ENCODE data around the gene NPR1. TPM values are rescaled to one million over a fixed set of nuclear protein-coding genes. Genes with fewer than 3 reads are reported as not detected.

NPR1 gene
- total and polyA plus RNA-seq, 2 experiments from 2014 or later: 3.7 to 9.0 TPM

DNA sequence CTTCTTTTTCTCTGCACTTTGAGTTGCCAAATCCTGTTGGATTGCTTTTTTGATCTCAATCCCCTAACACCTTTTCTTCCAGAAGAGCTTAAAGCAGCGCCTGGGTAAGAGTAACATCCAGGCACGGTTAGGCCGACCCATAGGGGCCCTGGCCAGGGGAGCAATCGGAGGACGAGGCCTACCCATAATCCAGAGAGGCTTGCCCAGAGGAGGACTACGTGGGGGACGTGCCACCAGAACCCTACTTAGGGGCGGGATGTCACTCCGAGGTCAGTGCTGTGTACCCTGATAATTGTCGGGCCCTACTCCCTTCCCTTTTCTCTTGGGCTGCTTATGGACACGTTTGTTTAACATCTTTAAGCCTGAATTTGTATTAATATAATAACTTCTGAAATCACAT lies 36.3 kb upstream of the NPR1 start (continued):
- TF ChIP-seq JUNB (IDR thresholded peaks at IDR 0.05; ENCODE audit: unreplicated experiment): no peak

DNA sequence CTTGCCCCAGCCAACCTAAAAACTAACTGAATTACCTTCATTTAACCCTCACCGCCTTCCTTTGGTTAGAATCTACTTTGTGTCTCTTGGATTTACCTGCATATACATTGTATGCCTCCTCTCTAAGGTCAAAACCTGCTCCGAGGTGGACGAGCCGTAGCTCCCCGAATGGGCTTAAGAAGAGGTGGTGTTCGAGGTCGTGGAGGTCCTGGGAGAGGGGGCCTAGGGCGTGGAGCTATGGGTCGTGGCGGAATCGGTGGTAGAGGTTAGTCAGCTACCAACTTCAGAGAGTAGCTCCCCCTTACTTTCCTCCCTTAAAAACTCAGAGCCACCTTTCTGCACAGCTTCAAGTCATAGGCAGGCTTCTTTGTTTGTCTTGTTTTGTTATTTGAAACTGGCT lies 35.4 kb upstream of the NPR1 start:
- no peak overlapping the region for H3K4me3 ChIP-seq
- H3F3A ChIP-seq (replicated peaks; ENCODE audit: low read depth): peaks cover 55% of the 10 kb centered on the region
- no peak overlapping the region for H3K4me2 ChIP-seq
- ATAC-seq (no peak), DNase-seq (ENCODE audit: low spot score) (no peak)
- no peak overlapping the region for H3K27ac Mint-ChIP-seq
- no peak overlapping the region for H2AFZ ChIP-seq
- no peaks in the 10 kb centered on the region for H3K27me3 ChIP-seq (ENCODE audit: insufficient read depth)
- no peaks in the 10 kb centered on the region for H3K4me1 ChIP-seq (ENCODE audit: insufficient read depth)
- H3K4me3 Mint-ChIP-seq: no peak overlapping the region
- H3K27ac ChIP-seq (ENCODE audit: low read depth): no peak overlapping the region
- TF ChIP-seq, protein P1, sequence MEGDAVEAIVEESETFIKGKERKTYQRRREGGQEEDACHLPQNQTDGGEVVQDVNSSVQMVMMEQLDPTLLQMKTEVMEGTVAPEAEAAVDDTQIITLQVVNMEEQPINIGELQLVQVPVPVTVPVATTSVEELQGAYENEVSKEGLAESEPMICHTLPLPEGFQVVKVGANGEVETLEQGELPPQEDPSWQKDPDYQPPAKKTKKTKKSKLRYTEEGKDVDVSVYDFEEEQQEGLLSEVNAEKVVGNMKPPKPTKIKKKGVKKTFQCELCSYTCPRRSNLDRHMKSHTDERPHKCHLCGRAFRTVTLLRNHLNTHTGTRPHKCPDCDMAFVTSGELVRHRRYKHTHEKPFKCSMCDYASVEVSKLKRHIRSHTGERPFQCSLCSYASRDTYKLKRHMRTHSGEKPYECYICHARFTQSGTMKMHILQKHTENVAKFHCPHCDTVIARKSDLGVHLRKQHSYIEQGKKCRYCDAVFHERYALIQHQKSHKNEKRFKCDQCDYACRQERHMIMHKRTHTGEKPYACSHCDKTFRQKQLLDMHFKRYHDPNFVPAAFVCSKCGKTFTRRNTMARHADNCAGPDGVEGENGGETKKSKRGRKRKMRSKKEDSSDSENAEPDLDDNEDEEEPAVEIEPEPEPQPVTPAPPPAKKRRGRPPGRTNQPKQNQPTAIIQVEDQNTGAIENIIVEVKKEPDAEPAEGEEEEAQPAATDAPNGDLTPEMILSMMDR (conservative IDR thresholded peaks at IDR 0.05; ENCODE audit: low read depth in 2 of 2): no peak
- TF ChIP-seq, protein P2, sequence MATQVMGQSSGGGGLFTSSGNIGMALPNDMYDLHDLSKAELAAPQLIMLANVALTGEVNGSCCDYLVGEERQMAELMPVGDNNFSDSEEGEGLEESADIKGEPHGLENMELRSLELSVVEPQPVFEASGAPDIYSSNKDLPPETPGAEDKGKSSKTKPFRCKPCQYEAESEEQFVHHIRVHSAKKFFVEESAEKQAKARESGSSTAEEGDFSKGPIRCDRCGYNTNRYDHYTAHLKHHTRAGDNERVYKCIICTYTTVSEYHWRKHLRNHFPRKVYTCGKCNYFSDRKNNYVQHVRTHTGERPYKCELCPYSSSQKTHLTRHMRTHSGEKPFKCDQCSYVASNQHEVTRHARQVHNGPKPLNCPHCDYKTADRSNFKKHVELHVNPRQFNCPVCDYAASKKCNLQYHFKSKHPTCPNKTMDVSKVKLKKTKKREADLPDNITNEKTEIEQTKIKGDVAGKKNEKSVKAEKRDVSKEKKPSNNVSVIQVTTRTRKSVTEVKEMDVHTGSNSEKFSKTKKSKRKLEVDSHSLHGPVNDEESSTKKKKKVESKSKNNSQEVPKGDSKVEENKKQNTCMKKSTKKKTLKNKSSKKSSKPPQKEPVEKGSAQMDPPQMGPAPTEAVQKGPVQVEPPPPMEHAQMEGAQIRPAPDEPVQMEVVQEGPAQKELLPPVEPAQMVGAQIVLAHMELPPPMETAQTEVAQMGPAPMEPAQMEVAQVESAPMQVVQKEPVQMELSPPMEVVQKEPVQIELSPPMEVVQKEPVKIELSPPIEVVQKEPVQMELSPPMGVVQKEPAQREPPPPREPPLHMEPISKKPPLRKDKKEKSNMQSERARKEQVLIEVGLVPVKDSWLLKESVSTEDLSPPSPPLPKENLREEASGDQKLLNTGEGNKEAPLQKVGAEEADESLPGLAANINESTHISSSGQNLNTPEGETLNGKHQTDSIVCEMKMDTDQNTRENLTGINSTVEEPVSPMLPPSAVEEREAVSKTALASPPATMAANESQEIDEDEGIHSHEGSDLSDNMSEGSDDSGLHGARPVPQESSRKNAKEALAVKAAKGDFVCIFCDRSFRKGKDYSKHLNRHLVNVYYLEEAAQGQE (IDR thresholded peaks at IDR 0.05; ENCODE audit: unreplicated experiment): no peak
- TF ChIP-seq, protein P3, sequence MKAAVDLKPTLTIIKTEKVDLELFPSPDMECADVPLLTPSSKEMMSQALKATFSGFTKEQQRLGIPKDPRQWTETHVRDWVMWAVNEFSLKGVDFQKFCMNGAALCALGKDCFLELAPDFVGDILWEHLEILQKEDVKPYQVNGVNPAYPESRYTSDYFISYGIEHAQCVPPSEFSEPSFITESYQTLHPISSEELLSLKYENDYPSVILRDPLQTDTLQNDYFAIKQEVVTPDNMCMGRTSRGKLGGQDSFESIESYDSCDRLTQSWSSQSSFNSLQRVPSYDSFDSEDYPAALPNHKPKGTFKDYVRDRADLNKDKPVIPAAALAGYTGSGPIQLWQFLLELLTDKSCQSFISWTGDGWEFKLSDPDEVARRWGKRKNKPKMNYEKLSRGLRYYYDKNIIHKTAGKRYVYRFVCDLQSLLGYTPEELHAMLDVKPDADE (IDR thresholded peaks at IDR 0.05): no peak
- TF ChIP-seq ZNF331 (CRISPR knock-in tag; IDR thresholded peaks at IDR 0.05; ENCODE audit: low read depth) (no peak), EZH2phosphoT487 (IDR thresholded peaks at IDR 0.05; ENCODE audit: unreplicated experiment) (no peak)
- H3K79me2 ChIP-seq (replicated peaks; ENCODE audit: insufficient read depth): peaks cover 33% of the 10 kb centered on the region
- H4K20me1 ChIP-seq (replicated peaks; ENCODE audit: insufficient read depth): peaks cover 52% of the 10 kb centered on the region
- H3K9me2 ChIP-seq (ENCODE audit: insufficient read depth): no peaks in the 10 kb centered on the region
- H3K36me3 Mint-ChIP-seq (ENCODE audit: low read depth): peaks cover 84% of the 10 kb centered on the region
- peaks cover 6% of the 10 kb centered on the region for H3K4me1 Mint-ChIP-seq
- H3K27me3 Mint-ChIP-seq (ENCODE audit: insufficient read depth, low read depth, poor library complexity): peaks cover 7% of the 10 kb centered on the region
- H3K36me3 ChIP-seq (ENCODE audit: insufficient read depth): peaks cover 75% of the 10 kb centered on the region
- no peaks in the 10 kb centered on the region for H3K9me3 Mint-ChIP-seq

DNA sequence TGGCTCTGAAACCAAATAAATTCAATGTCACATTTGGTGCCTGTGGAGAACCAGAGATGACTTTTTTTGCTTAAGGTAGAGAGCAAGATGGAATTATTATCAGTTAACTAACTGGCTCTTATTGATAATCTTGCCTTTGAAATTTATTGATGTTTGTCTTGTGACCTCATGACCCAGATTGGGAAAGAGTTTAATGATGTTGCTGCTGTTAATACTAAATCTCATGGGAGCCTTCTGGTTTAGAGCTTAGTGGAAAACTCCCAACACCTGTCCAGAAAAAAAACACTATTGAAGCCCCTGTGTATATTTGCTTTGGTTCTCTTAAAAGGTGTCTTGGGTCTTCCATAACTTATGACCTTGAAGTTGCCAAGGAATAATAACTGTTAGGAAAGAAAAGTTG lies 34.7 kb upstream of the NPR1 start:
- H3K4me2 ChIP-seq: no peak overlapping the region
- Mint-ChIP-seq H3K27ac (no peak overlapping the region), H3K9me3 (no peaks in the 10 kb centered on the region), H3K36me3 (ENCODE audit: low read depth) (peaks cover 77% of the 10 kb centered on the region), H3K27me3 (ENCODE audit: insufficient read depth, low read depth, poor library complexity) (peaks cover 10% of the 10 kb centered on the region), H3K4me3 (no peak overlapping the region), H3K4me1 (peaks cover 6% of the 10 kb centered on the region)
- peaks cover 55% of the 10 kb centered on the region for H4K20me1 ChIP-seq (replicated peaks; ENCODE audit: insufficient read depth)
- H3K79me2 ChIP-seq (replicated peaks; ENCODE audit: insufficient read depth): peaks cover 26% of the 10 kb centered on the region
- H3K4me3 ChIP-seq: no peak overlapping the region
- H3K27me3 ChIP-seq (ENCODE audit: insufficient read depth): no peaks in the 10 kb centered on the region
- peaks cover 67% of the 10 kb centered on the region for H3K36me3 ChIP-seq (ENCODE audit: insufficient read depth)
- no peak overlapping the region for H2AFZ ChIP-seq
- peaks cover 53% of the 10 kb centered on the region for H3F3A ChIP-seq (replicated peaks; ENCODE audit: low read depth)
- no peaks in the 10 kb centered on the region for H3K9me2 ChIP-seq (ENCODE audit: insufficient read depth)
- no peaks in the 10 kb centered on the region for H3K4me1 ChIP-seq (ENCODE audit: insufficient read depth)
- no peak overlapping the region for H3K27ac ChIP-seq (ENCODE audit: low read depth)
- ATAC-seq (no peak), DNase-seq (ENCODE audit: low spot score) (no peak)
- TF ChIP-seq, protein P4, sequence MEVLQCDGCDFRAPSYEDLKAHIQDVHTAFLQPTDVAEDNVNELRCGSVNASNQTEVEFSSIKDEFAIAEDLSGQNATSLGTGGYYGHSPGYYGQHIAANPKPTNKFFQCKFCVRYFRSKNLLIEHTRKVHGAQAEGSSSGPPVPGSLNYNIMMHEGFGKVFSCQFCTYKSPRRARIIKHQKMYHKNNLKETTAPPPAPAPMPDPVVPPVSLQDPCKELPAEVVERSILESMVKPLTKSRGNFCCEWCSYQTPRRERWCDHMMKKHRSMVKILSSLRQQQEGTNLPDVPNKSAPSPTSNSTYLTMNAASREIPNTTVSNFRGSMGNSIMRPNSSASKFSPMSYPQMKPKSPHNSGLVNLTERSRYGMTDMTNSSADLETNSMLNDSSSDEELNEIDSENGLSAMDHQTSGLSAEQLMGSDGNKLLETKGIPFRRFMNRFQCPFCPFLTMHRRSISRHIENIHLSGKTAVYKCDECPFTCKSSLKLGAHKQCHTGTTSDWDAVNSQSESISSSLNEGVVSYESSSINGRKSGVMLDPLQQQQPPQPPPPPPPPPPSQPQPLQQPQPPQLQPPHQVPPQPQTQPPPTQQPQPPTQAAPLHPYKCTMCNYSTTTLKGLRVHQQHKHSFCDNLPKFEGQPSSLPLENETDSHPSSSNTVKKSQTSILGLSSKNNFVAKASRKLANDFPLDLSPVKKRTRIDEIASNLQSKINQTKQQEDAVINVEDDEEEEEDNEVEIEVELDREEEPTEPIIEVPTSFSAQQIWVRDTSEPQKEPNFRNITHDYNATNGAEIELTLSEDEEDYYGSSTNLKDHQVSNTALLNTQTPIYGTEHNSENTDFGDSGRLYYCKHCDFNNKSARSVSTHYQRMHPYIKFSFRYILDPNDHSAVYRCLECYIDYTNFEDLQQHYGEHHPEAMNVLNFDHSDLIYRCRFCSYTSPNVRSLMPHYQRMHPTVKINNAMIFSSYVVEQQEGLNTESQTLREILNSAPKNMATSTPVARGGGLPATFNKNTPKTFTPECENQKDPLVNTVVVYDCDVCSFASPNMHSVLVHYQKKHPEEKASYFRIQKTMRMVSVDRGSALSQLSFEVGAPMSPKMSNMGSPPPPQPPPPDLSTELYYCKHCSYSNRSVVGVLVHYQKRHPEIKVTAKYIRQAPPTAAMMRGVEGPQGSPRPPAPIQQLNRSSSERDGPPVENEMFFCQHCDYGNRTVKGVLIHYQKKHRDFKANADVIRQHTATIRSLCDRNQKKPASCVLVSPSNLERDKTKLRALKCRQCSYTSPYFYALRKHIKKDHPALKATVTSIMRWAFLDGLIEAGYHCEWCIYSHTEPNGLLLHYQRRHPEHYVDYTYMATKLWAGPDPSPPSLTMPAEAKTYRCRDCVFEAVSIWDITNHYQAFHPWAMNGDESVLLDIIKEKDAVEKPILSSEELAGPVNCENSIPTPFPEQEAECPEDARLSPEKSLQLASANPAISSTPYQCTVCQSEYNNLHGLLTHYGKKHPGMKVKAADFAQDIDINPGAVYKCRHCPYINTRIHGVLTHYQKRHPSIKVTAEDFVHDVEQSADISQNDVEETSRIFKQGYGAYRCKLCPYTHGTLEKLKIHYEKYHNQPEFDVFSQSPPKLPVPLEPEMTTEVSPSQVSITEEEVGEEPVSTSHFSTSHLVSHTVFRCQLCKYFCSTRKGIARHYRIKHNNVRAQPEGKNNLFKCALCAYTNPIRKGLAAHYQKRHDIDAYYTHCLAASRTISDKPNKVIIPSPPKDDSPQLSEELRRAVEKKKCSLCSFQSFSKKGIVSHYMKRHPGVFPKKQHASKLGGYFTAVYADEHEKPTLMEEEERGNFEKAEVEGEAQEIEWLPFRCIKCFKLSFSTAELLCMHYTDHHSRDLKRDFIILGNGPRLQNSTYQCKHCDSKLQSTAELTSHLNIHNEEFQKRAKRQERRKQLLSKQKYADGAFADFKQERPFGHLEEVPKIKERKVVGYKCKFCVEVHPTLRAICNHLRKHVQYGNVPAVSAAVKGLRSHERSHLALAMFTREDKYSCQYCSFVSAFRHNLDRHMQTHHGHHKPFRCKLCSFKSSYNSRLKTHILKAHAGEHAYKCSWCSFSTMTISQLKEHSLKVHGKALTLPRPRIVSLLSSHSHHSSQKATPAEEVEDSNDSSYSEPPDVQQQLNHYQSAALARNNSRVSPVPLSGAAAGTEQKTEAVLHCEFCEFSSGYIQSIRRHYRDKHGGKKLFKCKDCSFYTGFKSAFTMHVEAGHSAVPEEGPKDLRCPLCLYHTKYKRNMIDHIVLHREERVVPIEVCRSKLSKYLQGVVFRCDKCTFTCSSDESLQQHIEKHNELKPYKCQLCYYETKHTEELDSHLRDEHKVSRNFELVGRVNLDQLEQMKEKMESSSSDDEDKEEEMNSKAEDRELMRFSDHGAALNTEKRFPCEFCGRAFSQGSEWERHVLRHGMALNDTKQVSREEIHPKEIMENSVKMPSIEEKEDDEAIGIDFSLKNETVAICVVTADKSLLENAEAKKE (CRISPR knock-in tag; IDR thresholded peaks at IDR 0.05): no peak

Measured in GM23338 (cell line).